CD4-positive, alpha-beta T cell treated with Interleukin-17A for 1 hour (primary cell): ENCODE data around the gene MYO5A.
"Not testable (repeated sequence)": the region's sequence is repeated elsewhere in the genome, so short reads cannot be mapped to it uniquely, and the experiment has no call there.

Experiments used
- DNase-seq: peaks from one replicate; pipeline ENCODE4 v3.0.0-alpha.2; 2020

Gene MYO5A

DNA sequence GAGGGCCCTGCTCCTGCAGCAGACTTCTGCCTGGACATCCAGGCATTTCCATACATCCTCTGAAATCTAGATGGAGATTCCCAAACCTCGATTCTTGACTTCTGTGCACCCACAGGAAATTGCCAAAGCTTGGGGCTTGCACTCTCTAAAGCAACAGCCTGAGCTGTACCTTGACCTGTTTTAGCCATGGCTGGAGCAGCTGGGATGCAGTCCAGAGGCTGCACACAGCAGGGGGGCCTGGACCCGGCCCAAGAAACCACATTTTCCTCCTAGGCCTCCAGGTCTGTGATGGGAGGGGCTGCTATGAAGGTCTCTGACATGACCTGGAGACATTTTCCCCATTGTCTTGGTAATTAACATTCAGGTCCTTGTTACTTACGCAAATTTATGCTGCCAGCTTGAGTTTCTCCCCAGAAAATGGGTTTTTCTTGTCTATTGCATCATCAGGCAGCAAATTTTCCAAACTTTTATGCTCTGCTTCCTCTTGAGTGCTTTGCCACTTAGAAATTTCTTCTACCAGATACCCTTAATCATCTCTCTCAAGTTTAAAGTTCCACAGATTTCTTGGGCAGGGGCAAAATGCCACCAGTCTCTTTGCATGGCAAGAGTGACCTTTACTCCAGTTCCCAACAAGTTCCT lies 11.8 kb upstream of the MYO5A start:
- no peak for DNase-seq

DNA sequence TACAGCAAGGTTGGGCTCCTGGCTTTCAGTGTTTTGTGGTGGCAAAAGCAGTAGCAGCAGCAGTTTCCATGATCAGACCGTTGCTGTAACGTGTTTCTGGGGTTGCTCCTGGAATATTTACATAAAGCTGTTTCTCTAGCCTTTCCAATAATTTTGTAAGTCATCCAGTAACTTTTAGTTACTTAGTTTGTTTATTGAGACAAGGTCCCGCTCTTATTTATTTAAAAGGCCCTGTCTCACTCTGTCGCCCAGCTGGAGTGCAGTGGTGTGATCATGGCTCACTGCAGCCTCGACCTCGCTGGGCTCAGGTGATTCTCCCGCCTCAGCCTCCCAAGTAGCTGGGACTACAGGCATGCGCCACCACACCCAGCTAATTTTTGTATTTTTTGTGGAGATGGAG lies 8.8 kb upstream of the MYO5A start:
- DNase-seq = no peak

DNA sequence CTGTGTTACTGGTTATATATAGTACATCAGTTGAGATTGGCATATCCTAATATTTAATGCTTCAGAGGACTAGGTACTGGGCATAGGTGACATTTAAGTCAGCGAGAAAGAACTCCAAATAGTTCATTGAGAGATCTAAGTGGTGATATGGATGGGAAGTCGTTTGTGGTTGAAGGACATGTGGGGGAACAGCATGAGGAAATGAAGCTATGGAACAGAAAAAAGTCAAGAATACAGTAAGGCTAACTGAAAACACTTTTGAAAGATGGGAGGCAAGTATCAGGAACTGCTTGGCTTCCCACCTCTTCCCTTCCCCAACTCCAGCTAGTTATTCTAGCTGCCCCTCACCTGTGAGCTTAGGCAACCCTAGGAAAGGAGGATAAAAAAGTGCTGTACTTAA lies 3.7 kb upstream of the MYO5A start:
- no peak for DNase-seq

DNA sequence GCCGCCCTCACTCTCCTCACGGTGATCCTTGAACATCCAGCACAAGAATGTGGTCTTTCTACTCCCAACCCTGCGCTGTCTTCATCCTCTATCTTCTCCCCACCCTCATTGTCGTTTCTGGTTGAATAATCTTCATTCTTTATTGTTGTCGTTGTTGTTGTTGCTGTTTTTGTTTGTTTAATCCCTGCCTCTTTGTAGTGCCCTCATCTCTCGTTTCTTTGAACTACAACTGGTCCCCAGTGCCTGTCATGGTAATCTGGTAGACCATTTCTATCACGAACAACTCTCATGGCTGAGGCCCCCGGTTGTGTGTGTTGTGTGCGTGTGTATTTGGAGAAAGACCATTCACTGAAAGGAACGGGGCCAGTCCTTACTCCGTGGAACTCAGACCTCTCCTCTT lies 1.3 kb upstream of the MYO5A start:
- DNase-seq = no peak

DNA sequence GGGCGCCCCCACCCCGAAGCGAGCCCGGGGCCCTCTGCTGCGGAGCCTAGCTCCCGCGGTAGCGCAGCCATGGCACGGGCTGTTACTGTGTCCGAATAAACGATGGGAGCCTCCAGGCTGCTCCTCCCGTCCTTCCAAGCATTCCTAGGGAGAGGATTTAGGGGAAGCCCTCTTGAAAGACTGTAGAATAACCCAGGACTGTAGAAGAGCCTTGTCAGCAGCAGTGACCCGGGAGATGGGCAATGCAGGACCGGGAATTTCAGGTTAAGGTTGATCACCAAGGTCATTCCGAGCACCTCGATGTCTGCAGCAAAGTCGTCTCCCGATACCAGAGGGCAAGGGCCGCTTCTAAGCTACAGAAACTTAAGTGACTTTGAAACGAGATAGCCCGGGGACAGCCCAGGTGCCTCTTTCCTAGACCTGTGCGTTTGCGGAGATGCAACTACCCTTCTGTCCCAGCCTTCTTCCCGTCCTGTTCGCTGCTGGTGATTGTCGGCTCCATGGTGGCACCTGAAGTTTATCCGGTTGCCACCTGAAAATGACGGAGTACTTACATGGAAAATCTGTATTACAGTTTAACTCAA lies 753 bp upstream of the MYO5A start:
- DNase-seq = no peak

DNA sequence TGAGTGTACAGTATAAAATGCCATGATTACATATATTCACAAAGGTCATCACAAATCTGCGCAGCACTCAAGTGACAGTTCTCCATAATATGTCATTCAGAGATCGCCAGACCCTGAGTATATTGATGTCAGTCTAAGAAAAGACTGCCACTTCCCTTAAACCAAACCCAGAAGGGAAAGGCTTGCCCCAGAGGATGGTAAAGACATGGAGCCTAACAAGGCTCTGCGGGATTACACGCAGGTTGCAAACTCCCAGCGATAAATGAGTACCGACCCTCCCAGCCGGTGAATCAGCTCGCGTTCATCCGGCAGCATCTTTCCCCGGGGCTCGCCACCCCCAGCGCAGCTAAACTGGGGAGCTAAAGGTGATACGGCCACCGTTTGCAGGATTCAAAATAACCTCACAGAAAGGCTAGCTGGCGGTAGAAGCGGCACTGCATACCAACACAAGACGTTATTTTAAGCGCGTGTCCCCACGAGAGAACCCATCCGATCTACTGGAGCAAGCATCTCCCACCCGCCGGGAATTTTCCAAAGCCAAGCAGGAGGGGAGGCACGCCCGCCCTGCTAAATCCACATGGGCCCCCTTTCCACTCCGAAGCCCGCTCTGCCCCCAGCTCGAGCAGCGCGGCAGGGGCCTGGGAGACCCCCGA lies 643 bp downstream of the MYO5A start:
- peak; percentile 36 for DNase-seq

DNA sequence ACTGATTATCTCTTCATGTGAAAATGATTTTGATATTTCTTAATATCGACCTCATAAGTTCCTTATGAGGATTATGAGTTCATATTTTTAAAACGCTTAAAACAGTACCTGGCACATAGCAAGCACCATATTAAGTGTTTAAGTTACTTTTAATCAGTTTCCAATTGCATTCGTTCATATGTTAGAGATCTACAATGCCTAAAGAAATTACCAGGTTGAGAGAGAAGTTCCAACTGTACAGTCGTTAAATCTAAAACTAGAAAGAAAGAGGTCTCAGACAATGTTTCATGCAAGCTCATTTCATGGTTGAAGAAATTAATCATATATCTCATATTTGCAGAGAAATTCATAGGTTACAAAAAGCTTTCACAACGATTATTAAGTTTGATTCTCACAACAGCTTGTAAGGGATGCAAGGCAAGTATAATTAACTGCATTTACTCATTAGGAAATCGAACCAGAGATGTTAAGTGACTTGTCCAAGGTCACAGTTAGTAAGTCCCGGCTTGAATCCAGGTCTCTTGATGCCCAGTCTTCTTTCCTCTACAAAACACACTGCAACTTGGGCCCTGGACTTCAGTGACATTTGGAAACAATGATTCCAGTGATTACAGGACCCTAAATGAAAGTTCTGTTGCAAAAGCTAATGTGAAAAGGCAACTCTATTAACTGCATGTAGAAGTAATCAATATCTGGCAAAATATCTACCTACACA lies 1.3 kb downstream of the MYO5A start:
- DNase-seq = no peak

DNA sequence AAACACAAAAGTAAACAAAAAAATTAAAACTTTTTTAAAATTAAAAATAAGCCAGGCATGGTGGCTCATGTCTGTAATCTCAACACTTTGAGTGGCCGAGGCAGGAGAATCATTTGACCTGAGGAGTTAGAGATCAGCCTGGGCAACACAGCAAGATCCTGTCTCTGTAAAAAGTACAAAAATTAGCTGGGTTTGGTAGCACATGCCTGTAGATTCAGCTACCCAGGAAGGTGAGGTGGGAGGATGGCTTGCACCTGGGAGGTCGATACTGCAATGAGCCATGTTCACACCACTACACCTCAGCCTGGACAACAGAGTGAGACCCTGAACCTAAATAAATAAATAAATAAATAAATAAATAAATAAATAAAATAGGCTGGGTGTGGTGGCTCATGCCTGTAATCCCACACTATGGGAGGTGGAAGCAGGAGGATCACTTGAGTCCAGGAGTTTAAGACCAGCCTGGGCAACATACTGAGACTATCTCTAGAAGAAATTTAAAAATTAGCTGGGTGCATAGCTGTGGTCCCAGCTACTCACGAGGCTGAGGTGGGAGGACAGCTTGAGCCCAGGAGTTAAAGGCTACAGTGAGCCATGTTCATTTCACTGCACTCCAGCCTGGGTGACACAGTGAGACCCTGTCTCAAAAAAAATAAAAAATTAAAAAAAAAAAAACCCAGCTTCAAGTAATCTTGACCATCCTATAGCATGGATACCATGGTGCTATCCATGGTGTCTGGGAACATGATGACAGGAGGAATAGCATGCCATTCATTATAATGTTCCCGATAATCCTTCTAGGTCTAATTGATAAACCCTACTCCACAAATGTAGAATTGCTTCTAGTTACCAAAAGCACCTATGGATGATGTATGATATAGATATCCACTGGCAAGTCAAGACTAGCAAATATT lies 4.2 kb downstream of the MYO5A start:
- no peak for DNase-seq

DNA sequence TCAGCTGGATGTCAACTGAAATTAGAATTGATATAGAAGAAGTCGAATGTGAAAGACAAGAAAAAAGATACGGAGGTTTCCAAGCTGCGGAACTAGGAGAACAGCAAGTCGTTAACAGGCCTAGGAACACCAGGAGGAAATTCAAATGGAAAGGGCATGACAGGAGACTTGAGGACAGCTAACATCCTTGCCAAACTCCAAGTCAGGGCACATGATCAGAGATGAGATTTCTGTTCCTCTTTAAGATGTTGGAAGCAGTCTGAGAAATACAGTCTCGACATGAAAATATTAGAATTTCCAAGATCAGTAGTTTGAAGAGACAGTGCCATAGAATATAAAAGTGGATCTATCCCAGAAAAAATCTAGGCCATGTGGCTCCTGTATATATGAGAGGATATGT lies 5.0 kb downstream of the MYO5A start:
- no peak for DNase-seq

DNA sequence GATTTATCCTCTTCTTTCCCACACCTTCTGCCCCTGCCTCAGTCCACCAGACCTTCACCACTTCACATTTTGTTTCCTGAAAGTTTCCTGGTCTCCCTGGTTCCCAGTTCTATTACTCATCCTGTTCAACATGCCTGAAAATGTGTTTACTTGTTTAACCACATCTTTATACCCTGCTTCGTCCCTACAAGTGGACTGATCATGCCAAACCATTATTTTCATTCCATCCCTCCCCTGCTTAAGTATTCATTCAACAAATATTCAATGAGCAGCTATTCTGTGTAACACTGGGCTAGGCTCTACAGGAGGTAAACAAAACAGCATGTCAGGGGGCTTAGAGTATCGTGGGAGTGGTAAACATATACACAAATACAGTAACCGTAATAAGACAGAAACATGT lies 5.5 kb downstream of the MYO5A start:
- no peak for DNase-seq

DNA sequence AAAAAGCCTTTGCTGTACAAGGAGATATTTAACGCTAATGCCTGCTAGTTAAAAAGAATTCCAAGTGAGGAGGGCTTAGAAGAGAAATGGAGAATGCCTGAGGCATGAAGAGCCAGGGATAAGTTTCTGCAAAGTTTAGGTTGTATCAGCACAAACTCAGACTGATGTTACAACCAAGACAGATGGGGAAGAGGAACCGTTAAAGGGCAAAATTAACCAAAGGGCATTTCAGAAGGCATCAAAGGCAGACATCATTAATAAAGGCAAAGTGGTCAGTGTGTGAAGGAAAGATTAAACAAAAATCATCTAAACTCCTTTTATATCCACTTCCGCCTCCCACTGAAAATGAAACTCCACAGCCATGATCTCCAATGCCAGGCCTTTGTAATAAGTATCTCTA lies 7.0 kb downstream of the MYO5A start:
- DNase-seq = no peak

DNA sequence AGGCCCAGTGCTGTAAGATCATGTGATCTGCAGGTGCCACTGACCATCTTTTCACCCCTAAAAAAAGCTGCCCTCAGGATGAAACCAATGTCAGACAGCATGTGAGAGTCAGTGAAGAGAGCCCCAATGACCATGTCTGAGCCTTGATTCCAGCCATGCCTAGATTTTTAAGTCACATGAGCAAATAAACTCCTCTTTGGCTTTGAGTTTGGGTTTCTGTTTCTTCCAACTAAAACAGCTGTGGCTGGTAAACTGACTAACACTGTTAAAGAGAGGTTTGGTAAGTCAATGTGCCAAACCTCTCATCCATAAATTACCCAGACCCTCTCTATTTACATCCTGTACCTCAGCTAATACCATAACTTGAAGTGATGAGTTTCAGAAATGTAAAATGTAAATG lies 8.3 kb downstream of the MYO5A start:
- no peak for DNase-seq

DNA sequence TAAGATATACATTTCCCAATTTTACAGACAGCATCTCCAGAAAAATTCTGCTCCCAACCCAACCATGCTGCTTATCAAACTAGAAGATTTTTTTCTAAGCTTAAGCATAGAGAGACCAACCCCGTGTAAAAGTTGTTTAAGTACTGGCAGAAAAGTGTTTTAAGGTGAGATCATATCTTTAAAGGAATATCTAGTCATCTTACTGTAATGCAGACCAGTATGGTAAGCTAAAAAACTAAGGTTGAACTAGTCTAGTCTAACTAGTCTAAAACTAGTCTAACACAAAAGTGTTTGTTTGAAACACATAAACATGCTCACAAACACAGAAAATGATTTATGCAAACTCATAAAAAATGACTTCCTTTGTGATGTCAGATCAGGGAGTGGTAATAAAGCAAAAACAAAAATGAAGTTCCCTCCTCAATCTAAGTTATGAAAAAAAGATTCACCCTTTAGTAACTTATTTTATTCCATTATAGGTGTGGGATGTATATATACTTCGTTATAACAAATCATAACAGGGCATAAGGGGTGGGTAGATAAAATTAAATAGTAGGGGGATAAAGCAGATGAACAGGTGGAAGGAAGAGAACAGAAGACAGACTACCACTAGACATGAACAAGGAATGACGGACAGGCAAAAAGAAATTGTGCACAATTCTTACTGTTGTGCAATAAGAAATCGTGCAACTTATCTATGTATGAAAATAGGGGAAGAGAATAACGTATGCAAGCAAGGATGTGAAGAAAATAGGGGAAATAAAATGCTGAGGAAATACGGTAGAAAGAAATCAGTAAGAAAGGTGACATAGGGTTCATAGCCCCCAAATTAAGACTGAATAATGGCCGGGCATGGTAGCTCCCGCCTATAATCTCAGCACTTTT lies 10.0 kb downstream of the MYO5A start:
- DNase-seq = no peak

DNA sequence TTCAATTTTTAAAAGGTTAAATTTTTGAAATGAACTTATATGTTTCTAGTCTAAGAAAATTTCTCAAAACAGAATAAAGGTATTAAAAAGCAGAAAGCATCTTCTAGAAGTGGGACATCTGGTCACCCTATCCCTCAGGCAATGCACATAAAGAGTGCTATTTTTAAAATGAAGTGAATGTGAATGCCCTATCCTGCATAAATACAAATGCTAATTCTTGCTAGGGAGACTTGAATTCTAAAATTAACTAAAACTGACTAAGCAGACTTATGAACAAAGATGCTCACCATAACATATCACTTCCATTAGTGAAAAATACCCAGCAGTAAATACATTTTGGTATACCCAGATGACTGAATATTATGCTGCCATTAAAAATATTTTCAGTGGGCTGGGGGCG lies 11.7 kb downstream of the MYO5A start:
- DNase-seq = no peak

DNA sequence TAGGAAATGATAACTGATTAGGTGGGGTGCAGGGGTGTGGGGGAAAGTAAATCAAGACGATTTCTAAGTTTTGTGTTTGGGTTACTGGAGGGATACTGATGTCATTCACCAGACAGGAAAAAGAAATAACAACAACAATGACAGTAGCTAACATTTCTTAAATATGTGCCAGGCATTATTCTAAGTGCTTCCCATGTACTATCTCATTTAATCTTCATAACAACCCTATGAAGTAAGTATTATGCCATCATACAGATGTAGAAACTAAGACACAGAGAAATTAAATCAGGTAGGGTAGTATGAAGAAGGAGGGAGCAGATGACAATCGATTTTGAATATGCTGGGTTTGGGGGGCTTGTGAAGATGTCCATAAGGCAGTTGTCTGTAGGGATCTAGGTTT lies 13.3 kb downstream of the MYO5A start:
- no peak for DNase-seq

DNA sequence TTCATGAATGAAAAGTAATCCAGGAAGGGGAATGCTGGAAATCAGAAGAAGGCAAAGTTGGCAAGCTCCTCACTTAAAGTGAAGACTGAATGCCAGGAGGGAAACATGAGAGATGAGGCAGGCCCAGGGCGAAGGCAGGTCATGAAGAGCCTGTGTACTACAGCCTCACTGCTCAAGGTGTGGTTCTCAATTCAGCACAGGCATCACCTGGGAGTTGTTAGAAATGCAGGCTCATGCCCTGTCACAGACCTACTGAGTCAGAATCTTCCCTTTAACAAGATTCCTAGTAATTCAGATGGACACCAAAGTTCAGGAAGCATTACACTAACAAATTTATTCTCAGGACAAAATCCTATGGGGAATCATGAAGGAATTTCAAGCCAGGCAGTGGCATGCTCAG lies 14.2 kb downstream of the MYO5A start:
- DNase-seq = no peak

DNA sequence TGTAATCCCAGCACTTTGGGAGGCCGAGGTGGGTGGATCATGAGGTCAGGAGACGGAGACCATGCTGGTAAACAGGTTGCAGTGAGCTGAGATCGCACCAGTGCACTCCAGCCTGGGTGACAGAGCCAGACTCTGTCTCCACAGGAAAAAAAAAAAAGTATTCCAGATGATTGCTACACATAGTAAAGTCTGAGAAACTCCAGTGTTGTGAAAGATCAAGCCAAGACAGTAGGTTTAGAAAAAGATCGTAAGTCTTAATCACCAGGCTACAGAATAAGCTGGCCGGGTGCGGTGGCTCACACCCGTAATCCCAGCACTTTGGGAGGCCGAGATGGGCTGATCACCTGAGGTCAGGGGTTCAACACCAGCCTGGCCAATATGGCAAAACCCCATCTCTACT lies 15.8 kb downstream of the MYO5A start:
- not testable (repeated sequence) for DNase-seq

DNA sequence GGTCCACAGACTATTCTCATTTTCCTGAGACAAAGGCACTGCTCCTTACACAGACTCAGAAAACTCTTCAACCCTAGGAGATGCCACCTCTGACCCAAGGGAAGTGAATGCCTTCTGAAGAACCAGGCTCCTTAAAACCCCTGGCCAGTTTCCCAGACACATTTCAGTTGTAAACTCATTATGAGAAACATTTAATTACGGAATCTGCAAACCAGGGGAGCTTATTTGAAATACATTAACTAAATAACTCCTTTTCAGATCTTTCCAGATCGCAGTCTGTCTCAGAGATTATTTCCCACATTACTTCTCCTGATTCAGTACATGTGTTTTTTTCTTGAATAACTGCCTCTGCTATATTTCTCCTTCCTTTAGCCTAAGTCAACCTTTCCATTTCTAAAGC lies 17.6 kb downstream of the MYO5A start:
- no peak for DNase-seq

DNA sequence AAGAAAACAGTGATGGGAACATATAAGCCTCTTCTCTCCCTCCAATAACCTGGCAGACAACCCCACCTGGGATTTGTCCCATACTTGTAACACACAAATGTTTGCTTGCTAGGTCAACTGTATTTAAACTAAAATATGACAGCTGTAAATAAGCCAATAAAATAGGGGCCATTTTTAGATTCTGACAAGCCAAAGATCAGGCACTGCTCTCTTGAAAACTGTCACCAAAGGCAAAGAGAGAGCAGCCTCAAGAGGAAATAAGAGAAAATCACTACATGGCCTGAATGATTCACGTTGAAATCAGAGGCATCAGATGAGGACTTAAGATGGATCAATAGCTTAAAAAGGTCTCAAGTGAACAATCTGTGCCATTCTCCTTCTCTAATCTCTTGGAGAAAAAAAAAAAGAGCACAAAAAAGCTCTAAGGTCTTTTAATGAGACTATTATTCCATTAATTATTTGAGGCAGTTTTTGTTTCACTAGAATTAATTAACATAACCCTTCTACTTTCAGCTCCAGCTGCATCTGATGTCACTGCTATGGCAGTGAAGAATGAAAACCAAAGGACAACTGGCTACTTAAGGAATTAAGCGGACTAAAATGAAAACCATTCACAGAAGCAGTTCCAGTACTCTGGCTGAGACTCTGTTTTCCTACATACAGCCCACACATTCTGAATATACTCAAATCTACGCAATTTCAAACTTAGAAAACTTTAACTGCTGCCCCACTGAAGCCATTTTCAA lies 19.0 kb downstream of the MYO5A start:
- DNase-seq = no peak

DNA sequence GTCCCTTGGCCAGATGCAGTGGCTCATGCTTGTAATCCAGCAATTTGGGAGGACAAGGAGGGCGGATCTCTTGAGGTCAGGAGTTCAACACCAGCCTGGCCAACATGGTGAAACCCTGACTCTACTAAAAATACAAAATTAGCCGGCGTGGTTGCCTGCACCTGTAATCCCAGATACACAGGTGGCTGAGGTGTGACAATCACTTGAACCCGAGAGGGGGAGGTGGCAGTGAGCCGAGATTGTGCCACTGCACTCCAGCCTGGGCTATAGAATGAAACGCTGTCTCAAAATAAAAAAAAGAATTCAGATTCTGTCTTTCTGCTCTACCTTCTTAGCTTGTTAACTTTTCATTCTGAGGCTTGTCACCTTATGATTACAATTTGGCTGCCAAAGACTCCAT lies 22.1 kb downstream of the MYO5A start:
- no peak for DNase-seq

DNA sequence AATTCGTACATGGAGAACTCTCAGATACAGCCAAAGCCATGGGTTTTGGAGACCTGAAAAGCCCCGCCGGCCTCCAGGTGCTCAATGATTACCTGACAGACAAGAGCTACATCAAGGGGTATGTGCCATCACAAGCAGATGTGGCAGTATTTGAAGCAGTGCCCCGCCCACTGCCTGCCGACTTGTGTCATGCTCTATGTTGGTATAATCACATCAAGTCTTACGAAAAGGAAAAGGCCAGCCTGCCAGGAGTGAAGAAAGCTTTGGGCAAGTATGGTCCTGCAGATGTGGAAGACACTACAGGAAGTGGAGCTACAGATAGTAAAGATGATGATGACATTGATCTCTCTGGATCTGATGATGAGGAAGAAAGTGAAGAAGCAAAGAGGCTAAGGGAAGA lies 23.5 kb downstream of the MYO5A start:
- DNase-seq = no peak
